Vagina (tissue), 2 donors: Measurements from ENCODE around the gene THTPA. TPM values are rescaled to one million over a fixed set of nuclear protein-coding genes. Genes with fewer than 3 reads are reported as not detected.

Experiments
- DNase-seq, 2 donors: peaks; one replicate each; pipeline ENCODE4 v3.0.0-alpha.2; 2017; ENCODE audit errors: extremely low spot score in 2 of 2
- H3K27ac ChIP-seq: fragments of 200-600 bp; sonication (generic); one replicate; pipeline ENCODE4 v1.5.1; 2019
- H3K27me3 ChIP-seq: fragments of 200-600 bp; sonication (generic); one replicate; pipeline ENCODE4 v1.5.1; 2019
- H3K36me3 ChIP-seq, 2 donors: fragments of 200-600 bp; sonication (generic); one replicate each; pipeline ENCODE4 v1.5.1; 2017 to 2019
- H3K4me1 ChIP-seq: fragments of 200-600 bp; sonication (generic); one replicate; pipeline ENCODE4 v1.5.1; 2019
- H3K4me3 ChIP-seq, 2 donors: fragments of 200-600 bp; sonication (generic); 1 replicate in 1 of 2; 2 replicates in 1 of 2; pipeline ENCODE4 v1.5.1; 2016 to 2019
- H3K9me3 ChIP-seq: fragments of 200-600 bp; sonication (generic); one replicate; pipeline ENCODE4 v1.5.1; 2019
- POLR2A ChIP-seq, 2 donors: fragments of 450-650 bp; IDR thresholded peaks; one replicate each; pipeline ENCODE4 v1.6.1; 2017; ENCODE audit warnings: antibody characterized with exemption in 2 of 2, mild to moderate bottlenecking in 2 of 2, moderate library complexity in 2 of 2
- POLR2AphosphoS5 ChIP-seq, 2 donors: sonication (generic); formaldehyde crosslinking; IDR thresholded peaks; one replicate each; pipeline ENCODE4 v1.9.0; 2017; ENCODE audit warnings: antibody characterized with exemption in 2 of 2, mild to moderate bottlenecking in 2 of 2, low read depth in 1 of 2; ENCODE audit not compliant: insufficient read depth in 1 of 2
- intact Hi-C: fragments of 100-400 bp; cut with DNase I; formaldehyde crosslinking; loops from one replicate; pipeline ENCODE4 v1.15.1; 2023
- total RNA-seq: library from RNA; depleted of rRNA; stranded (reverse); fragments of >200 nt; gene quantifications from one replicate; pipeline ENCODE4 v1.2.3, GENCODE V29; 2016
- TF ChIP-seq, protein P1 (sequence below), 3 experiments: fragments of 450-650 bp in 2 of 3; fragments of 200-600 bp in 1 of 3; sonication (generic) in 1 of 3; IDR thresholded peaks; one replicate each; pipeline ENCODE4 v1.5.1; 2017 to 2019; ENCODE audit warnings: antibody characterized with exemption in 3 of 3, mild to moderate bottlenecking in 2 of 3, moderate library complexity in 2 of 3

The THTPA gene
- total RNA-seq, 1 donor from 2014 or later = 15.0 TPM

DNA sequence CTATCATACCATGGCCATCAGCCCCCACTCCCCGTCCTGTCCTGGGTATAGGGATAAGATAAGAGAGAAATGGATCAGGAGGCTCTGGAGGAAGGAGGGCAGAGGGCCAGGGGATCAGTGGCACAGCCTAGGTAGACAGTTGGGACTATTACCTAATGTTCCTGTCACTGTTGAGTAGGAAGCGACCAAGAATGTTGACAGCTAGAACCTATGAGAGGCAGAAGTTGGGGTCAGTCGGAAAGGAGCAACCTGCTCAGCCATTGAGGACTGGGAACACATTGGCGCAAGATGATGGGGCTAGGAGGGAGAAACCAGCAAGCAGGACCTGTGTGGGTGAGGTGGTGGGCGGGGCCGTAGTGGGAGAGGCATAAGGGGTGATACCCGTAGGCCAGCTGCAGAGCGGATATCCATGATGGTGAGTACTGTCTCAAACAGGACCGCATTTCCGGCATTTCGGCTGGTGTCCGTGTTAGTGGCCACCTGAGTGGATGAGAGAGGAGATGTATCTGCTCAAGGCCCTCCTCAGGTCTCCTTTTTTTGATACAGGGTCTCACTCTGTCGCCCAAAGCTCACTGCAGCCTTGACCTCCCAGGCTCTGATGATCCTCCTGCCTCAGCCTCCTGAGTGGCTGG, 8.2 kb downstream of the THTPA start:
- H3K27ac ChIP-seq = no peak overlapping the region
- no peak for TF ChIP-seq POLR2AphosphoS5 (IDR thresholded peaks at IDR 0.05; ENCODE audit: insufficient read depth in 1 of 2, low read depth in 1 of 2)
- TF ChIP-seq, protein P1, sequence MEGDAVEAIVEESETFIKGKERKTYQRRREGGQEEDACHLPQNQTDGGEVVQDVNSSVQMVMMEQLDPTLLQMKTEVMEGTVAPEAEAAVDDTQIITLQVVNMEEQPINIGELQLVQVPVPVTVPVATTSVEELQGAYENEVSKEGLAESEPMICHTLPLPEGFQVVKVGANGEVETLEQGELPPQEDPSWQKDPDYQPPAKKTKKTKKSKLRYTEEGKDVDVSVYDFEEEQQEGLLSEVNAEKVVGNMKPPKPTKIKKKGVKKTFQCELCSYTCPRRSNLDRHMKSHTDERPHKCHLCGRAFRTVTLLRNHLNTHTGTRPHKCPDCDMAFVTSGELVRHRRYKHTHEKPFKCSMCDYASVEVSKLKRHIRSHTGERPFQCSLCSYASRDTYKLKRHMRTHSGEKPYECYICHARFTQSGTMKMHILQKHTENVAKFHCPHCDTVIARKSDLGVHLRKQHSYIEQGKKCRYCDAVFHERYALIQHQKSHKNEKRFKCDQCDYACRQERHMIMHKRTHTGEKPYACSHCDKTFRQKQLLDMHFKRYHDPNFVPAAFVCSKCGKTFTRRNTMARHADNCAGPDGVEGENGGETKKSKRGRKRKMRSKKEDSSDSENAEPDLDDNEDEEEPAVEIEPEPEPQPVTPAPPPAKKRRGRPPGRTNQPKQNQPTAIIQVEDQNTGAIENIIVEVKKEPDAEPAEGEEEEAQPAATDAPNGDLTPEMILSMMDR (IDR thresholded peaks at IDR 0.05) = no peak
- no peaks in the 10 kb centered on the region for H3K9me3 ChIP-seq
- DNase-seq = no peak
- intact Hi-C loops = loop anchor here (1.0 to 5.0 kb wide), 2 partner anchors 86 to 242 kb away; partner anchors contain the start of gene PABPN1
- peaks cover 0 to 25% of the 10 kb centered on the region in 2 donors for H3K36me3 ChIP-seq
- peaks cover 23% of the 10 kb centered on the region for H3K4me1 ChIP-seq
- no peak overlapping the region for H3K4me3 ChIP-seq
- H3K27me3 ChIP-seq = no peaks in the 10 kb centered on the region

GRCh38 chr14:23564876-23565275, 8.8 kb downstream of the THTPA start:
- intact Hi-C loops = loop anchor here (1.0 to 5.0 kb wide), 2 partner anchors 87 to 243 kb away; partner anchors contain the start of gene PABPN1
- H3K27me3 ChIP-seq = no peaks in the 10 kb centered on the region
- H3K9me3 ChIP-seq = no peaks in the 10 kb centered on the region
- no peak overlapping the region for H3K4me3 ChIP-seq
- peaks cover 23% of the 10 kb centered on the region for H3K4me1 ChIP-seq
- H3K36me3 ChIP-seq = peaks cover 0 to 20% of the 10 kb centered on the region in 2 donors
- DNase-seq = no peak
- no peak overlapping the region for H3K27ac ChIP-seq
- TF ChIP-seq POLR2AphosphoS5 (IDR thresholded peaks at IDR 0.05; ENCODE audit: insufficient read depth in 1 of 2, low read depth in 1 of 2) (no peak), POLR2A (IDR thresholded peaks at IDR 0.05) (no peak)
- TF ChIP-seq, protein P1 (IDR thresholded peaks at IDR 0.05) = no peak

GRCh38 chr14:23565626-23566025, 9.6 kb downstream of the THTPA start:
- no peaks in the 10 kb centered on the region for H3K9me3 ChIP-seq
- no peak overlapping the region for H3K4me3 ChIP-seq
- no peak overlapping the region for H3K27ac ChIP-seq
- no peak for DNase-seq
- no peaks in the 10 kb centered on the region for H3K27me3 ChIP-seq
- TF ChIP-seq, protein P1 (IDR thresholded peaks at IDR 0.05) = no peak
- no peak for TF ChIP-seq POLR2A (IDR thresholded peaks at IDR 0.05)
- no peak for TF ChIP-seq POLR2AphosphoS5 (IDR thresholded peaks at IDR 0.05; ENCODE audit: insufficient read depth in 1 of 2, low read depth in 1 of 2)
- H3K4me1 ChIP-seq = peaks cover 23% of the 10 kb centered on the region
- intact Hi-C loops = no loop called here
- H3K36me3 ChIP-seq = peaks cover 0 to 14% of the 10 kb centered on the region in 2 donors

DNA sequence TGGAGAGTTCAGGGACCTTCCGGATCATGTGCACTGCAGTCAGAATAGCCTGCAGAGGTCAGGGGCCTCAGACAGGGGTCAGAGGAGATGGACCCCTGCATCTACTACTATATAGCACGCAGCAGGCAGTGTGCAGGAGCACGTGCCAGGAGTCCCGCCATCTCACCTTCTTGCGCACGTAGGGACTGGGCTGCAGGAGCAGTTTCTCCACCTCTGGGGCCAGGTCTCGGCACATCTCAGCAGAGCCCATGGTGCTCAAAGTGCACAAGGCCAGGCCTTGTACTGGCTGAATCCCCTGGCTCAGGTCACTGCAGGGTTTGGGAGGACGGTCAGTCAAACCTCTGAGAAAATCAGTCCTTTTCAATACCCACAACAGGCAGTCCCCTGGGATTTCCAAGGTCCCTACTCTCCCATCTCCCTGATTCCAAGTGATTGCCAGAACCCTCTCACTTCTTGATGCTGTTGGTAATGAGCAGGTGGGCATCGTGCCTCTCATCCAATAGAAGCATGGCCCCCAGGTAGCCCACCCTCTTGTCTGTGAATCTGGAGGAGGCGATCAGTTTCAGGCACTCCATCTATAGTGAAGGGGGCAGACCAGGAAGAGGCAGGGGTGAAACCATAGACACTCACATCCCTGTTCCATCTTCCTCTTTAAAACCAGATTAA, 10.2 kb downstream of the THTPA start:
- H3K36me3 ChIP-seq = peaks cover 0 to 11% of the 10 kb centered on the region in 2 donors
- H3K4me3 ChIP-seq = peak overlapping the region; percentile 65 to 66
- DNase-seq = no peak
- peak overlapping the region; percentile 85 for H3K27ac ChIP-seq
- H3K27me3 ChIP-seq = no peaks in the 10 kb centered on the region
- intact Hi-C loops = no loop called here
- no peaks in the 10 kb centered on the region for H3K9me3 ChIP-seq
- peaks cover 23% of the 10 kb centered on the region for H3K4me1 ChIP-seq
- no peak for TF ChIP-seq POLR2AphosphoS5 (IDR thresholded peaks at IDR 0.05; ENCODE audit: insufficient read depth in 1 of 2, low read depth in 1 of 2)
- TF ChIP-seq, protein P1 (IDR thresholded peaks at IDR 0.05) = no peak
- TF ChIP-seq POLR2A (IDR thresholded peaks at IDR 0.05) = no peak

GRCh38 chr14:23566778-23567185, 10.7 kb downstream of the THTPA start:
- H3K9me3 ChIP-seq = no peaks in the 10 kb centered on the region
- H3K36me3 ChIP-seq = peaks cover 0 to 6% of the 10 kb centered on the region in 2 donors
- H3K27ac ChIP-seq = peak overlapping the region; percentile 85
- H3K27me3 ChIP-seq = no peaks in the 10 kb centered on the region
- no peak for TF ChIP-seq POLR2AphosphoS5 (IDR thresholded peaks at IDR 0.05; ENCODE audit: insufficient read depth in 1 of 2, low read depth in 1 of 2)
- no peak for TF ChIP-seq POLR2A (IDR thresholded peaks at IDR 0.05)
- TF ChIP-seq, protein P1 (IDR thresholded peaks at IDR 0.05) = no peak
- peak overlapping the region; percentile 65 to 66 for H3K4me3 ChIP-seq
- intact Hi-C loops = no loop called here
- DNase-seq = no peak
- H3K4me1 ChIP-seq = peaks cover 23% of the 10 kb centered on the region
